Measurements from ENCODE around the gene PLEKHA5.

The PLEKHA5 gene

DNA sequence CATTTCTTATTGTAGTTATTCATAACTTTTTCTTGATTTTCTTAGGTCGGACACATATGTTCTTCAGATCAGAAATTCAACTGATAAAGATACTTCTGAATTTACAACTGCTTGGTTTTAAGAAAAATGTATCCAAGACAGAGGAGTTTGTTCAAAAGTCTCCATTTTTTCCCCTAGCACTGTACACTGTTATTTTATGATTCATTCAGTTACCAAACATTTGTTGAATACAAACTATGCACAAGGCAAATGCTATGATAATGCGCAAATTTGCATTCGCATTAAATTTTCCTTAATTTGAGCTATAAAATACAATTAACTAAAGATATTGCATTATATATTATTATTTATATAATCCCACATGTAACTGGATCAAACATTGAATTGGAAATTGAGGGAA lies 10.1 kb upstream of the PLEKHA5 start:
- Mint-ChIP-seq H3K27ac (no peak overlapping the region), H3K9me3 (no peaks in the 10 kb centered on the region), H3K4me1 (ENCODE audit: low read depth) (no peaks in the 10 kb centered on the region), H3K36me3 (ENCODE audit: low read depth) (no peaks in the 10 kb centered on the region), H3K27me3 (peaks cover 9% of the 10 kb centered on the region), H3K4me3 (no peak overlapping the region)

DNA sequence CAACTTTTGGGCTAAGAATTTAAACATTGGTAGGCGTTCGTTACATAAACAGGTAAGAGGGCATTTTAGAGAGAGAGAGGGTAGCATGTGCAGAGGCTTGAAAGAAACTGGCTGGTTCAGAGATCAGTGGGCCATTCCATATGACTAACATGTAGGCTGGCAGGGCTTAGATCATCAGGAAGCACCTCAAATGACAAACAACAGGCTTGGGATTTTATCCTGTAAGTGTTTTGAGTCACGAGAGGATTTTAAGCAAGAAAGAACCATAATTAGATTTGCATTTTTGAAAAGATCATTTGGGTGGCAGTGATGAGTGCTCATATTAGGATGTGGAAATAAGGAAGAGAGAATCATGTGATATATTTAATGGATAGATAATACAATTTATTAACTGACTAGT lies 8.7 kb upstream of the PLEKHA5 start:
- Mint-ChIP-seq H3K9me3 (no peaks in the 10 kb centered on the region), H3K36me3 (ENCODE audit: low read depth) (no peaks in the 10 kb centered on the region), H3K27me3 (peaks cover 9% of the 10 kb centered on the region), H3K27ac (no peak overlapping the region), H3K4me1 (ENCODE audit: low read depth) (peaks cover 7% of the 10 kb centered on the region), H3K4me3 (no peak overlapping the region)

DNA sequence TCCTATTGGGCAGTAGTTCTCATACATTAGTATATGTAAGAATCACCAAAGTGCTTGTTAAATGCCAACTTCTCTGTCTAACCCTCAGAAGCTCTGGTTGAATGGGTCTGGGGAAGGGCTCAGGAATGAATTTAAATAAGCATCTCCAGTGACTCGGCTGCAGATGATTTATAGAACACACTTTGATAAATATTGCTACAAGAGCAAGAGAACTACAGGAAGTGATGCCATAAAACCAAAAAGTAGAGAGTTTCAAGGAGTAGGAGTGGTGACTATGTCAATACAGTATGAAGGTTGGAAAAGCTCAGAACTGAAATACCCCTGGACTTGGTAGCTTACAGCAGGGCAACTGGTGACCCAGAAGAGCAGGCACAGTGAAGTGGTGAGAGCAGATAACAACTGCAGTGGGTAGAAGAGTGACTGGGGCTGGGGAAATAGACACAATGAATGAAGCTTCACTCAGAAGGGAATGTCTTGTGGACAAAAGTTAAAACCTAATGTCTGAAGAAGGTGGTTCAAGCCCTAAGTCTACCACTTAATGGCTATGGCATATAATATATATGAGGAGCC lies 8.0 kb upstream of the PLEKHA5 start:
- Mint-ChIP-seq H3K36me3 (ENCODE audit: low read depth) (no peaks in the 10 kb centered on the region), H3K9me3 (no peaks in the 10 kb centered on the region), H3K4me3 (no peak overlapping the region), H3K27ac (no peak overlapping the region), H3K4me1 (ENCODE audit: low read depth) (peaks cover 7% of the 10 kb centered on the region), H3K27me3 (peaks cover 9% of the 10 kb centered on the region)

DNA sequence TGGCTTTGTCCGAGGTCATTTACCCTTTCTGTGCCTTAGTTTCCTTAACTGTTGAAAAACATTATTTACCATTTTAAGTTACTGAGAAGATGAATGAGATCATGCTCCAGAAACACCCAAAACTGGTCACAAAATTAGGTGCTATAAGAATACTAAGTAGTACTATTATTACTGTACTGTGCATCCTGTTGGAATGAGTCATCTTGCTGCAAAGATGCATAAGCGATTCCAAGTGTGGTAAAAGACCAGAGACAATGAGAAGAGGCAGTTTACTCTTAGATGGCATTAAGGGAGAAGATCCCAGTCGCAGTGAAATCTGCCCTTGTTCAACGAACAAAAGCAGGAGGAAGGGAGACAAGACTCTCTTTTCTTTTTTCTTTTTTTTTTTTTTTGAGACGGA lies 4.2 kb upstream of the PLEKHA5 start:
- Mint-ChIP-seq H3K27me3 (peaks cover 24% of the 10 kb centered on the region), H3K4me3 (no peak overlapping the region), H3K36me3 (ENCODE audit: low read depth) (peaks cover 5% of the 10 kb centered on the region), H3K27ac (no peak overlapping the region), H3K9me3 (peaks cover 6% of the 10 kb centered on the region), H3K4me1 (ENCODE audit: low read depth) (peaks cover 7% of the 10 kb centered on the region)

DNA sequence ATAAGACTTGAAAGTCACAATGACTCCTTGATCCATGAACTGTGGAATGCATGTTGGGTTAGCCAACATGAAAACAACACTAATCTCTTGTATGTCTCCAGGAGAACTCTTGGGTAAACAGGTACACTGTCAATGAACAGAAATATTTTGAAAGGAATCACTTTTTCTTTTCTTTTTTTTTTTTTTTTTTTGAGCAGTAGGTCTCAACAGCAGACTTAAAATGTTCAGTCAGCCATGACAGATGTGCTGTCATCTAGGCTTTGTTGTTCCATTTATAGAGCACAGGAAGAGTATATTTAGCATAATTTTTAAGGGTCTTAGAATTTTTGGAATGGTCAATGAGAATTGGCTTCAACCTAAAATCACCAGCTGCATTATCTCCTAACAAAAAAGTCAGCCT lies 2.3 kb upstream of the PLEKHA5 start:
- H3K4me3 Mint-ChIP-seq = no peak overlapping the region
- H3K27me3 Mint-ChIP-seq = peaks cover 38% of the 10 kb centered on the region
- H3K36me3 Mint-ChIP-seq (ENCODE audit: low read depth) = peaks cover 5% of the 10 kb centered on the region
- H3K9me3 Mint-ChIP-seq = peaks cover 6% of the 10 kb centered on the region
- H3K4me1 Mint-ChIP-seq (ENCODE audit: low read depth) = peaks cover 16% of the 10 kb centered on the region
- no peak overlapping the region for H3K27ac Mint-ChIP-seq

DNA sequence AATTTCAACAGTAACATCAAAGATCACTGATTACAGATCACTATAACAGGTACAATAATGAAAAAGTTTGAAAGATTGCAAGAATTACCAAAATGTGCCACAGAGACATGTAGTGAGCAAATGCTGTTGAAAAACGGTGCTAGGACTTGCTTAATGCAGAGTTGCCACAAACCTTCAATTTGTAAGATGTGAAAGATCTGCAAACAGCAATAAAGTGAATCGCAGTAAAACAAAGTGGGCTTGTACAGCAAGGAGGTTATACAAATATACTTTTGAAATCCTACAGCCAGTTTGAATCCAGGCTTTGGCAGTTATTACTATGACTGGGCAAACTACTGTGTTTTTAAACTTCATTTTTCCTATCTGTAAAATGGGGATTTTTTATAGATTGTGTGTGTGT lies 1.0 kb upstream of the PLEKHA5 start:
- Mint-ChIP-seq H3K27ac (no peak overlapping the region), H3K27me3 (peaks cover 45% of the 10 kb centered on the region), H3K4me3 (peak overlapping the region; percentile 75), H3K36me3 (ENCODE audit: low read depth) (peaks cover 5% of the 10 kb centered on the region), H3K9me3 (peaks cover 6% of the 10 kb centered on the region), H3K4me1 (ENCODE audit: low read depth) (peaks cover 16% of the 10 kb centered on the region)

DNA sequence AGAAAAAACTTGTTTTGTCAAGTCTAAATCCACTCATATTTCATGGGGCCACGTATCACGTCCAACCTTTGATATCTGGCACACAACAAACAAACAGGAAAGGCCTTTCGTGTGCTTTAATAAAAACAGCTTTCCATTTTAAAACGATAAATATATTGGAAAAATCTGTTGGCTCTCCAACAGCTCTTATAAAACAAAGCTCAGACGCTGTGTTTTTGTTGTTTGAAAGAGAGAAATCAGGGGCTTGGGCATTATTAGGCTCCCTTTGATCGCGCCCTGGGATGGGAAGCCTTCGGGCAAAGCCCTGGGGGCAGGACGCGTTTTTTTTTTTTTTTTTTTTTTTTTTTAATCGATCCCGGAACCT lies 429 bp upstream of the PLEKHA5 start:
- Mint-ChIP-seq H3K27ac (no peak overlapping the region), H3K27me3 (peaks cover 51% of the 10 kb centered on the region), H3K4me3 (peak overlapping the region; percentile 75), H3K4me1 (ENCODE audit: low read depth) (peaks cover 16% of the 10 kb centered on the region), H3K36me3 (ENCODE audit: low read depth) (peaks cover 5% of the 10 kb centered on the region), H3K9me3 (peaks cover 6% of the 10 kb centered on the region)

DNA sequence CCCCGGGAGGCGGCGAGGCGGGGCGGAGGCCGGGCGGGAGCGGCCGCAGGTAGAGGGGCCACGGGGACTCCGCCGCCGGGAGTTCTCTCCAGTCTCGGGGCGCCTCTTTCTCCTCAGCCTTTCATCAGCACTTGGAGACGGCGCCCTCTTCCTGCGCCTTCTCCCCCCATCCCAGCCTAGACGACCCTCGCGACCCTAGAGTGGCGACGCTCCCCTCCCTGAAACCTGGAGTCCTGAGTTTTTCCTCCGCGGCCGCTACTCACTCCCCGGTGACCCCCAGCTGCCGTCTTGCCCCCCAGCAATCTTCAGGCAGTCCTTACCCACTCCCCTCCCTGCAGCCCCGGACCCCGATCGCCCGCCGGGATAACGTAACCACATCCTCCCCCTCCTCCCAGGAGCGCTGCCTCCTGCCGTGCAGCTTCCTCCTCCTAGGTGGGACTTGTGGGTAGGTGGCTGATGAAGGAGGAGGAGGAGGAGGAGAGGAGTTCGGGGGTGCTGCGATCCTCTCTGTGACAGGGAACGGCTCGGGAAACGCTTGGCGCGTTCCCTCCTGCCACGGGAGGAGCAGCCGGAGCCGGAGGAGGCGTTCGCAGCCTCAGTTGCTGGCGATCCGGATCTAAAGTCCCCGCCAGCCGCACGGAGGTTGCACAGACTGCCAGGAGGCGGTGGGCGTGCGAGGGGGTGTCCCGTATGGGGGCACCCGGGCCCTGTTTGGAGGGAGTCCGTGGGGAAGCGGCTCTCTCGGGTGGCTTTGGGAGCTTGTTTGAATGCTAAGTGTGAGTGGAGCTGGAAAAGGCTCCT lies 891 bp downstream of the PLEKHA5 start:
- Mint-ChIP-seq H3K36me3 (ENCODE audit: low read depth) (peaks cover 5% of the 10 kb centered on the region), H3K4me3 (peak overlapping the region; percentile 80), H3K4me1 (ENCODE audit: low read depth) (peaks cover 10% of the 10 kb centered on the region), H3K9me3 (peaks cover 6% of the 10 kb centered on the region), H3K27ac (peak overlapping the region; percentile 7), H3K27me3 (peaks cover 59% of the 10 kb centered on the region)

DNA sequence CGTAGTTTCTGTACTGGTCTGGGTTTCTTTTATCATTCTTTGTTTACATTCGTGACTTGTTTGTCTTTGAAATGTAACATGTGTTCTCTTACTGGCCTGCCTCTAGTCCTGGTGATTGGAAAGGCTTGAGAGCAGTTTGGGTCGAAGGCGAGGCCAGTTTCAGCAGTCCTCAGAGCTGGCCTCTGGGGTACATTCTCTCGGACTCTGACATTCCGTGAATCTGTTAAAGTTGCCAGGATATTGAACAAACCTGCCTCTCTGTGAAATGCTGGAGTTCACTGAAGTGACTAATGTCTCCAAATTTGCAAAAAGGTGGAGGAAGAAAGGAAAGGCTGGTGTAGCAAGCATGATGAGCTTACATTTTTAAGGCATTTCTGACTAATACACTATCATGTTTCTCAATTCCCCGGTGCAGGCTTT lies 1.5 kb downstream of the PLEKHA5 start:
- peaks cover 61% of the 10 kb centered on the region for H3K27me3 Mint-ChIP-seq
- H3K4me3 Mint-ChIP-seq = peak overlapping the region; percentile 80
- peaks cover 5% of the 10 kb centered on the region for H3K36me3 Mint-ChIP-seq (ENCODE audit: low read depth)
- peaks cover 9% of the 10 kb centered on the region for H3K4me1 Mint-ChIP-seq (ENCODE audit: low read depth)
- H3K27ac Mint-ChIP-seq = peak overlapping the region; percentile 7
- H3K9me3 Mint-ChIP-seq = peaks cover 6% of the 10 kb centered on the region

DNA sequence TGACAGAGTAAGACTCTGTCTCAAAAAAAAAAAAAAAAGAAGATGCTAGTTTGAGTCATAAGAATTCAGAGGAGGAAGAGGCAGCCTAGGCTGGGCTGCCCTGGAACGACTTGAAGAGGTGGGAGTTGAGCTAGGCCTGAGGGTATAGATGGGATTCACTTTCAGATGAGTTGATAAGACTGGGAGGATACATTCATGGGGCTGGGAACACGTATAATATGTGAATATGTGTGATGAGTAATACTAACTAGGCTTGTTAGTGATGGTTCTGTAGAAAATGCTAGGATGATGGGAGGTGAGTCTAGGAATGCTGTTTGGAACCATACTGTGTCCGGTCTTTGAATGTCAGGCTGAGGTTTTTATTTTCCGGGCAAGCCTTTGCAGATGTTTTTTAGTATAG lies 9.0 kb downstream of the PLEKHA5 start:
- Mint-ChIP-seq H3K27me3 (peaks cover 15% of the 10 kb centered on the region), H3K4me1 (ENCODE audit: low read depth) (no peaks in the 10 kb centered on the region), H3K27ac (peak overlapping the region; percentile 2), H3K36me3 (ENCODE audit: low read depth) (no peaks in the 10 kb centered on the region), H3K4me3 (no peak overlapping the region), H3K9me3 (no peaks in the 10 kb centered on the region)

DNA sequence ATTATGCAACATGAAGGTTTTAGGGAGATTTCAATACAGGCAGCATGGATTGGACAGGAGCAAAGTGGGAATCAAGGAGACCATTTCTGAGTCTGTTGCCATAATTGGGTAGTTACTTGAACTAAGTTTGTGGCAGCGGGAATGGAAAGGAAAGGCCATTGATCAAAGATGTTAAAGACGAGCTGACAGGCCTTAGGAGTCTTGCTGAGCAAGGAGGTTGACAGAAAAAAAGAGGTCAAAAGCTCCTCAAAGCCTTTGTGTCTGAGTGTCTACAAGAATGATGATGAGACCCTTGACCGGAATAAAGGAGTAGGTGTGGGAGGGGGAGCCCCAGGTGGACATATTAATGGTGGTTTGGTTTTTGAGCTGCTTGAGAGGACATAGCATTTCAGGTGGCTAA lies 9.4 kb downstream of the PLEKHA5 start:
- no peaks in the 10 kb centered on the region for H3K9me3 Mint-ChIP-seq
- H3K27me3 Mint-ChIP-seq = peaks cover 11% of the 10 kb centered on the region
- no peak overlapping the region for H3K27ac Mint-ChIP-seq

DNA sequence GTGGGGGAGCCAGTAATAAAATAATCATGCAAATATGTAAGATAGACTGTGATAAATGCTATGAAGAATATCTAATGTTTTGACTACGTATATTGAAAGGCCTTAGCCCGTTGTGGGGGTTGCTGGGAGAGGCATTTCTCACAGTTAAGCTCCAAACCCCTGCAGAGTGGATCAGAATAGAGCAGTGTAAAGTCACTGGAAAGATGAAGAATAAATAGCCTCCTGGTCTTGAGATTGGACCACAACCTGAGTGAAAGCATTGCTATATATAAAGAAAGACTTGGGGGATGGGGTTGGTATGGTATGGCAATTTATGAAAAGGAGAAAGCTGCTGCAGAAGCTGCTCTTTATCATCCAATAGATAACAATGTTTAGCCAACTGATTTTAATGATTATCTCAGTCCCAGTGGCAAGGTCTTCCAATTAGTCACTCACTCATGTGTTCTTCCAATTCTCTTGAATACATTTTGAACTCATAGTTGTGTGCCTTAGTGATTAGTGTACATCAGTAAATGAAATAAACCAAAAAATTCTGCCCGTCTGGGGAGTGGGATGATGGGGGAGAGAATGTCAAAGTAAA lies 10.2 kb downstream of the PLEKHA5 start:
- no peaks in the 10 kb centered on the region for H3K4me1 Mint-ChIP-seq (ENCODE audit: low read depth)

More for the DNA sequence above, 9.4 kb downstream of the PLEKHA5 start:
- no peaks in the 10 kb centered on the region for H3K36me3 Mint-ChIP-seq (ENCODE audit: low read depth)
- no peaks in the 10 kb centered on the region for H3K4me1 Mint-ChIP-seq (ENCODE audit: low read depth)
- no peak overlapping the region for H3K4me3 Mint-ChIP-seq

DNA sequence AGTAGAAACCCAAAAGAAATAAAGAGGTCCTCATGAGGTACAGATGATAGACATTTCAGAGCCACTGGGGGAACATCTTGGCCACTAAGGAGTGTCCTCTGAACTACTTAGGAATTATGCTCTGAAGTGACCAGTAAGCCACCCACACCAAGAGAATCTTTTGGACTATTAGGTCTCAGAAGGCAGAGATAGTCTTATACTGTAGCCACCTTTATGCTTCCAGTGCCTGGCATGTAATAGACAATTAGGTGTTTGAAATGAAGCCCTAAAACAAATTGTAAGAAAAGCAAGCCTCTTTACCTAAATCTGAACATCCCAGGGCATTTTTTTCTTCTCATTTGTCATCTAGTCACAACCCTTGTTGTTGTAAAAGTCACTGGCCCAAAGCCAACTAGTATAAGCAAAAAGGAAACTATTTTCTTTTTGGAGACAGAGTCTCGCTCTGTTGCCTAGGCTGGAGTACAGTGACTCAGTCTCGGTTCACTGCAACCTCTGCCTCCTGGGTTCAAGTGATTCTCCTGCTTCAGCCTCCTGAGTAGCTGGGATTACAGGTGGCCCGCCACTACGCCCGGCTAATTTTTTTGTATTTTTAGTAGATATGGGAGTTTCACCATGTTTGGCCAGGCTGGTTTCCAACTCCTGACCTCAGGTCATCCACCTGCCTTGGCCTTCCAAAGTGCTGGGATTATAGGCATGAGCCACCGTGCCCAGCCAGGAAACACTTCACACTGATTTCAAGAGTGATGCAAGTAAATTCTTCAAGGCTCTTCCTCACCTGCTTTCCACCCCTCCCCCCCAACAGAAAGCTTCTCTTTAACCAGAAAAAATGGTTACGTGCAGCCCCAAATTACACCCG lies 11.1 kb downstream of the PLEKHA5 start:
- Mint-ChIP-seq H3K27ac (no peak overlapping the region), H3K27me3 (no peaks in the 10 kb centered on the region), H3K9me3 (no peaks in the 10 kb centered on the region)

More for the DNA sequence above, 10.2 kb downstream of the PLEKHA5 start:
- peaks cover 7% of the 10 kb centered on the region for H3K27me3 Mint-ChIP-seq
- no peaks in the 10 kb centered on the region for H3K36me3 Mint-ChIP-seq (ENCODE audit: low read depth)
- H3K27ac Mint-ChIP-seq = no peak overlapping the region
- H3K9me3 Mint-ChIP-seq = no peaks in the 10 kb centered on the region
- H3K4me3 Mint-ChIP-seq = no peak overlapping the region

DNA sequence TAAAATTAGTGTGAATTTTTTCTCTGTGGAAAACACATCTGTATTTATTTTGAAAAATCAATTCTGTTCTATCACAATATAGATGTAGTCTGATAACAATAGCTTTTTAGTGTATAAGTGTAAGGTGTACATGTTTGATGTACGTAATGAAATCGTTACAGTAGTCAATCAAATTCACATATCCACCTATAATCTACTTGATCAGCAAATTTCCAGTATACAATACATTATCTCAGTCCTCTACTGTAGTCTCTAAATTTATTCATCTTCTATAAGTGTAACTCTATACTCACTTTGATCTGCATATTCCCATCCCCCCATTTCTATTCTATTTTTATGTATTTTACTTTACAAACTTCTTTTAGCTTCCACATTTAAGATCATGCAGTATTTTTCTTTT lies 13.0 kb downstream of the PLEKHA5 start:
- Mint-ChIP-seq H3K27me3 (no peaks in the 10 kb centered on the region), H3K4me1 (ENCODE audit: low read depth) (no peaks in the 10 kb centered on the region), H3K4me3 (no peak overlapping the region), H3K9me3 (no peaks in the 10 kb centered on the region), H3K36me3 (ENCODE audit: low read depth) (no peaks in the 10 kb centered on the region), H3K27ac (no peak overlapping the region)

More for the DNA sequence above, 11.1 kb downstream of the PLEKHA5 start:
- Mint-ChIP-seq H3K4me1 (ENCODE audit: low read depth) (no peaks in the 10 kb centered on the region), H3K36me3 (ENCODE audit: low read depth) (no peaks in the 10 kb centered on the region), H3K4me3 (no peak overlapping the region)

DNA sequence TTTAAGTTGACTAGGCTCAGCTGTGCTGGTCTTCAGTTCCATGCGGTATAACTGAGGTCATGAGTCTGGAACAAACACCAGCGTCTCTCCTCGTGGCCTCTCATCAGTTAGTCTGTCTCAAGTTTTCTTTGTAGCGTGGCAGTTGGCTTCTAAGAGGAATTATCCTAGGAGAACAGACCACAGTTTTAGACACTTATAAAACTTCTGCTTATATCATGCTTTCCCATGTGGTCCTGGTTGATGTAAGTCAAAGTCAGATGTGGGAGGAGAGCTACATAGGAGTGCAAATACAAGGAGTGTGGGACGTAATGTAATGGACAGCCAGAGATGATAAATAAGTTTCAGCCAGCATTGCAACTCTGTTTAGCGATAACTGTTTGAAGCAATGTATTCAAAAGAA lies 14.8 kb downstream of the PLEKHA5 start:
- Mint-ChIP-seq H3K4me3 (no peak overlapping the region), H3K27me3 (no peaks in the 10 kb centered on the region), H3K4me1 (ENCODE audit: low read depth) (no peaks in the 10 kb centered on the region), H3K9me3 (no peaks in the 10 kb centered on the region), H3K27ac (no peak overlapping the region), H3K36me3 (ENCODE audit: low read depth) (no peaks in the 10 kb centered on the region)
